HG02885 (cell line): ENCODE measurements around the gene CAPN5.
"Not testable (repeated sequence)": the region's sequence is repeated elsewhere in the genome, so short reads cannot be mapped to it uniquely, and the experiment has no call there.

Experiments used
- ATAC-seq: cut with Tn5 transposase; IDR thresholded peaks from one replicate; pipeline ENCODE4 v1.9.1; 2021; ENCODE audit warnings: mild to moderate bottlenecking; ENCODE audit not compliant: unreplicated experiment, poor library complexity

Gene CAPN5

GRCh38 chr11:77093987-77094840, 27.4 kb downstream of the CAPN5 start:
- ATAC-seq = no peak

DNA sequence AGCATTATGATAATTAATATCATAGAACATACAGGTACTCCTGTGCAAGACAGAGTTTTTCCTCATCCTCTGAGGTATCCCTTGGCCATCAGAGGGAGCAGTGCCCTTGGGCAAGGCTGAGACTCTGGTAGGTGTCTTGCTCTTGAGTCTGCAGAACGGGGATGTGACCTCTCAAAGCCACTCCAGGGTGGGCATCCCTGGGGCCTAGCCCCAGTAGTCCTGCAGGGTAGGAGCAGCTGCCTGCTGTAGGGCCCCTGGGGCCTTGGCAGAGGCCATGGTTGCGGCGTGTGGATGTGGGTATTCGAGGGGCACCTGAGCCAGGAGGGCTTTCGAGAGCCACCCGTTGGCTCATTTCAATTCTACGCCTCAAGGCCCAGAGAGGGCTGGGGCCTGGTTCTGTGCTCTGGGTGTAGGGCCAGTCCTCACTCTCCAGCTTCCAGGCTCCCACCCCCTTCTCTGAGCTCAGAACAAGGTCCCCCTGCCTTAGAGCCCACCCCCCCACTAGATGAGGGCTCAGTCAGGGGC, 28.1 kb downstream of the CAPN5 start:
- ATAC-seq = no peak

GRCh38 chr11:77095551-77096490, 29.1 kb downstream of the CAPN5 start:
- ATAC-seq = no peak

DNA sequence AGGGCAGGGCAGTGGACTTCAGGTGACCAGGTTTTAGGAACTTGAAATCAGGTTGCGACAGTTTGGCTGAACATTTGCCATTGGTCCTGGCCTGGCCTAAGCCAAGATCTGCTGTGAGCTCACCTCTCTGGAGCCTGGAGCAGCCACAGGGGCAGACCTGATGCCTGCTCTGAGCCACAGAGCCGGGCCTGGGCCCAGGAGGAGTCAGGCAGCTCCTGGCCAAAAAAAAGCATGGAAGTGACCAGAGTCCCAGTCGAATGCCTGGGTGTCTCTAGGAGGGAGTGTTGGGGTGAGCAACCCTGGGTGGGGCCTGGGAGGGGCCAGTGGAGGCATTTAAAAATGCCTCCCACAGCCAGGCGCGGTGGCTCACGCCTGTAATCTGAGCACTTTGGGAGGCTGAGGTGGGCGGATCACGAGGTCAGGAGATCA, 29.8 kb downstream of the CAPN5 start:
- no peak for ATAC-seq

DNA sequence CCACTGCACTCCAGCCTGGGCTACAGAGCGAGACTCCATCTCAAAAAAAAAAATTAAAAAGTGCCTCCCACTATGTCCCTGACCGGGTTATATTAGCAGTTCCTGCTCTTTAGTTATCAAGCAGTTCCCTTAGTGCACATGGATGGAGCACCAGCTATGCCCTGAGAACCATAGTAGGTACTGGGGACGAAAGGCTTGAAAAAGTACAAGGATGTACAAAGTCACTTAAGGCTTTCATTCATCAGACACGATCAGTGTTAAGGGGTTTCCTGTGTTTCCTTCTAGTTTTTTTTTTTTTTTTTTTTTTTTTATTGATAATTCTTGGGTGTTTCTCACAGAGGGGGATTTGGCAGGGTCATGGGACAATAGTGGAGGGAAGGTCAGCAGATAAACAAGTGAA, 30.4 kb downstream of the CAPN5 start:
- not testable (repeated sequence) for ATAC-seq

GRCh38 chr11:77100166-77101042, 33.6 kb downstream of the CAPN5 start:
- ATAC-seq = no peak

- no peak for ATAC-seq
Observed at GRCh38 chr11:77101043-77101537, 34.3 kb downstream of the CAPN5 start.

- ATAC-seq = no peak
Observed at GRCh38 chr11:77102246-77103210, 35.8 kb downstream of the CAPN5 start, which contains the start of gene OMP. OMP (plus strand) TSS chr11:77102840; CDS start chr11:77102840, 0 bp downstream.

DNA sequence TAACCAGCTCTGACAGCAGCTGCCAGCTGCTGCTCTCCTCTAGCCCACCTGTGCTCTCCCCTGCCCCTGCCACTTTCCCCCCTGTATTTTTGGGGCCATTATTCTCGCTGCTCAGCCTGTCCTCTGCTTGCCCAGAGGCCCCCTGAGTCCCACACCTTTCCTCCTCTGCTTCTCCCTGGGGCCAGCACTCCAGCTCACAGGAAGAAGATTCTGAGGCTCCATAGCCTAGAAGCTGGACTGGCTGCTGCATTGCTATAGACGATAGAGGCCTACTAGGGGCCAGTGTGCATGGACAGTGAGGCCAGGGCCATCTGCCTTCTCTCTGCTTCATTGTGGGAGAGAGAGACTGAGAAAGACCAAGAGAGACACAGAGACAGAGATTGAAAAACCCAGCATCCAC, 36.5 kb downstream of the CAPN5 start:
- no peak for ATAC-seq

DNA sequence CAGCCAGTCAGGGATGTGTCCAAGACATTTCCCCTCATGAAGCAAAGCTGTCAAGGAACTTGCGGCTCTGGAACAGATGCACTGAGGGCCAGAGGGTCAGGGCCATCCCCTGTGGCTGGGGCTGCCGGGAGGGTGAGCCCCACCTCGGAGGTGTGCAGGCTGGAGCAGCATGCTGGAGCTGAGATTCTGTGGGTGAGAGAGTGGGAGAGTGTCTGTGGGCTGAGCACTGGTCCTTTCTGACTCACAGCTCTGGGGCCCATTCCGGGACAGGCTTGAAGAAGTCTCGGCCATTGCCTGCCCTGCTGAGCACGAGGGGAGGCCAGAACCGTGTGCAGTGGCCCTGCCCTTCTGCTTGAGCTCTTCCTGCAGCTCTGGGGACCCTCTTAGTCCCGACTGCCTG, 38.0 kb downstream of the CAPN5 start:
- ATAC-seq = no peak

- no peak for ATAC-seq
Observed at GRCh38 chr11:77106321-77106720, 39.5 kb downstream of the CAPN5 start.

GRCh38 chr11:77106759-77107158, 40.0 kb downstream of the CAPN5 start:
- no peak for ATAC-seq

DNA sequence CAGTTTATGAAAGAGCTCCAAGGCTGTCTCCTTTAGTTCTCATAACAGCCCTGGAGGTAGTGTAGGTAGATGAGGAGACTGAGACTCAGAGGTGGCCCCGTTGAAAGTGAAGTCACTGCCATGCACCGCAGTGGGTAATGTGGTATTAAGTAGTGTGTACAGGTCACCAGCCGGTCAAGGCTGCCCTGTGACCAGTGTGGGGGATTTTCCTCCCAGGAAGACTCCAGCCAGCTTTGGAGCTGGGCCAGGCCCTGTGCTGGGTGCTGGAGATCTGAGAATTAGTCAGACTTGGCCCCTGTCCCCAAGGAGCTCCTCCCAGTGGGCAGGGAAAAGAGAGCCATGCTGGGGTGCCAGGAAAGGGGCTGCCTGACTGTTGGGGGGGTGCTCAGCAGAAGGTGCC, 41.2 kb downstream of the CAPN5 start:
- no peak for ATAC-seq

DNA sequence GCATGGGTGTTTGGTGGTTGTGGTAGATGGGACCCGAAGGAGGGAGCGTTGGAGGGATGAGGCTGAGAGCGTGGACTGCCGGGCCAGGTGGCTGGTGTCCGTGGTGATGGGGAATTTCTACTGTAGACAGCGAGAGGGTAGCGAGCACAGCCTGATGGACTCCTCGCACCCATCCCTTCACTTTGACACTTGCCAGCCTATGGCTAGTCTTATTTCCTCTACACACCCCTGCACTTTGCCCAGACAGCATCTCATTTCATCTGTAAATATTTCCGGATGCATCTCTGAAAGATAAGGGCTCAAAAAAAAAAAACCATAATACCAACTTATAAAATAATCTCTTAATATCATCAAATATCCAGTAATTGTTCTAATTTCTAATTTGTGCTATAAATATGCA, 41.7 kb downstream of the CAPN5 start:
- no peak for ATAC-seq

GRCh38 chr11:77109236-77110019, 42.7 kb downstream of the CAPN5 start:
- ATAC-seq = no peak

DNA sequence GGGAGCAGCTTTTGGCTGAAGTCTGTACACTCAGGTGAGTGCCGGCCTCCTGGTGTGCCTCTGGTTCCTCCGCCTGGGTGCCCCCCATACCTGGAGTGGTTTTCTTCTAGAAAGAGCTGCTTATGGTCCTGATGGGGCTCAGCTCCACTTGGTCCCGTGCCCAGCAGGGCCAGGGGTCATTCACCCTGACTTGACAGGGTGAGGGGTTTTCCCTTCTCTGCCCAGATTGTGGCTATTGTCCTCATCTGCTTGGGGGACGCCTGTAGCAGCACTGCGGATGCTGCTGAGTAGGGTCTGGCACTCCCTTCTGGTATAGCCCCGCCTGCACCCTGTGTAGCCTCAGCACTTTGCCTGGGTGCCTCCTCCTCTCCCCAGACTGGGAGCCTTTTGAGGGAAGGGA, 44.1 kb downstream of the CAPN5 start:
- no peak for ATAC-seq

GRCh38 chr11:77111277-77111676, 44.5 kb downstream of the CAPN5 start:
- ATAC-seq = no peak

DNA sequence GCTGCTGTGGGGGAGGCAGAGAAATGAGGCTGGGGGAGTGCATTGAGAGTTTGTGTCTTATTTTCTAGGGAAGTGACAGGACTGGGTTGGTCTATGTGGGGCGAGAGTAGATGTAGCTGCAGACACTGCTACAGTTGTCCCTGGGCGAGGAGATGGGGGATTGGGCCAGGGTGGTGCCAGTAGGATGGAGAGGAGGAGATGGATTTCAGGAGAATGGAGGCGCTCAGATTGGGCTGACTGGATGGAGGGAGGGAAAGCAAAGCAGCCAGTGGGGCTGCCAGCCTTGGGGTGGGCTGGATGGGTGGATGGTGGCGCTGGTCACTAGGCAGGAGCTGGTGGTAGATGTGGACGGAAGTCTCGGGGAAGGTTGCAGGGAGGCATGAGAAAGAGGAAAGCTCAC, 45.2 kb downstream of the CAPN5 start:
- no peak for ATAC-seq
